ENCODE data around the gene STAC2.

GRCh38 chr17:39240631-39241030, 14.9 kb upstream of the STAC2 start:
- no peak for TF ChIP-seq EZH2phosphoT487 (IDR thresholded peaks at IDR 0.05; ENCODE audit: borderline replicate concordance, low read depth, low read length)
- TF ChIP-seq CTCF (conservative IDR thresholded peaks at IDR 0.05; ENCODE audit: low read length): no peak

Measured in OCI-LY7 (cell line).